Measurements from ENCODE around the gene CATSPERE. TPM values are rescaled to one million over a fixed set of nuclear protein-coding genes. Genes with fewer than 3 reads are reported as not detected.

CATSPERE gene
- 0.06 to 0.32 TPM (median 0.16 TPM) in 4 of 5 replicates, not detected in the other for total RNA-seq (2022; extraction: Qiagen RNA extraction)

GRCh38 chr1:244461245-244462071 is at the start of gene CATSPERE:
Gene CATSPERE, plus strand, starts transcription at chr1:244461273. Its CDS starts 157 bp downstream, at chr1:244461430.

GRCh38 chr1:244451539-244451950 is 9.5 kb upstream of the CATSPERE start, which contains the start of gene ADSS2:
Gene ADSS2, minus strand, starts transcription at chr1:244451909. Its CDS starts 92 bp downstream, at chr1:244451817.

GRCh38 chr1:244652623-244653438 is 191.8 kb downstream of the CATSPERE start, which contains the start of gene DESI2:
Gene DESI2, plus strand, starts transcription at chr1:244653126. Its CDS starts 188 bp downstream, at chr1:244653314.

Other genes with a start within 250 kb of the CATSPERE start
- gene ADSS2, start 9.4 kb upstream of the CATSPERE start, total RNA-seq (2022; extraction: Qiagen RNA extraction) = 41.7 to 60.4 TPM (median 44.3 TPM) in 5 replicates
- 25.1 to 34.3 TPM (median 29.7 TPM) in 5 replicates for gene DESI2, start 191.9 kb downstream of the CATSPERE start, total RNA-seq (2022; extraction: Qiagen RNA extraction)

Measured in A549 treated with Hydrocortisone at 1 μM for 4 hours (cell line).